ENCODE measurements around the gene CAMK2A. TPM values are rescaled to one million over a fixed set of nuclear protein-coding genes. Genes with fewer than 3 reads are reported as not detected.

The CAMK2A gene
- total RNA-seq, 3 donors from 2014 or later (not counting 1 experiment from before 2014, with no cell fraction given): 0.38 TPM; not detected in 2

- no peak for ATAC-seq
- no peaks in the 10 kb centered on the region for H3K9me3 Mint-ChIP-seq
- intact Hi-C loops (cut with micrococcal nuclease): no loop called here
These were observed 7.8 kb upstream of the CAMK2A start for GRCh38 chr5:150297236-150297890.

GRCh38 chr5:150296496-150296895, 6.9 kb upstream of the CAMK2A start:
- Mint-ChIP-seq H3K27me3 (ENCODE audit: low read depth in 2 of 2) (peaks cover 22% of the 10 kb centered on the region in 2 donors), H3K36me3 (no peaks in the 10 kb centered on the region), H3K4me3 (no peak overlapping the region), H3K27ac (no peak overlapping the region), H3K4me1 (no peaks in the 10 kb centered on the region), H3K9me3 (no peaks in the 10 kb centered on the region)
- no peaks in the 10 kb centered on the region for H3K9me3 ChIP-seq (ENCODE audit: control insufficient read depth, insufficient read depth, low read length)
- TF ChIP-seq CTCF (IDR thresholded peaks at IDR 0.05): no peak
- DNase-seq: no peak
- H3K27me3 ChIP-seq (ENCODE audit: control insufficient read depth, insufficient read depth, low read length): peaks cover 2% of the 10 kb centered on the region
- no peak overlapping the region for H3K4me3 ChIP-seq (ENCODE audit: low read length)
- no peaks in the 10 kb centered on the region for H3K36me3 ChIP-seq (ENCODE audit: control insufficient read depth, insufficient read depth, low read length)
- no peak overlapping the region for H3K27ac ChIP-seq (ENCODE audit: low read length)
- intact Hi-C loops (cut with micrococcal nuclease): no loop called here
- no peaks in the 10 kb centered on the region for H3K4me1 ChIP-seq (ENCODE audit: control insufficient read depth, insufficient read depth, low read length)
- 90% methylated on average over 7 of the region's 7 CpGs for WGBS (ENCODE audit: insufficient coverage)
- ATAC-seq: no peak

More at GRCh38 chr5:150297236-150297890, 7.8 kb upstream of the CAMK2A start:
- Histone ChIP-seq H3K4me3 (ENCODE audit: low read length) (no peak overlapping the region), H3K4me1 (ENCODE audit: control insufficient read depth, insufficient read depth, low read length) (no peaks in the 10 kb centered on the region), H3K36me3 (ENCODE audit: control insufficient read depth, insufficient read depth, low read length) (no peaks in the 10 kb centered on the region), H3K9me3 (ENCODE audit: control insufficient read depth, insufficient read depth, low read length) (no peaks in the 10 kb centered on the region), H3K27me3 (ENCODE audit: control insufficient read depth, insufficient read depth, low read length) (peaks cover 2% of the 10 kb centered on the region), H3K27ac (ENCODE audit: low read length) (no peak overlapping the region)
- no peak for DNase-seq
- no peak overlapping the region for H3K4me3 Mint-ChIP-seq
- no peak overlapping the region for H3K27ac Mint-ChIP-seq
- no peaks in the 10 kb centered on the region for H3K4me1 Mint-ChIP-seq
- WGBS (ENCODE audit: insufficient coverage): 96% methylated on average over 36 of the region's 36 CpGs
- H3K36me3 Mint-ChIP-seq: no peaks in the 10 kb centered on the region
- H3K27me3 Mint-ChIP-seq (ENCODE audit: low read depth in 2 of 2): peaks cover 25 to 26% of the 10 kb centered on the region in 2 donors
- no peak for TF ChIP-seq CTCF (IDR thresholded peaks at IDR 0.05)

GRCh38 chr5:150295741-150296486, 6.3 kb upstream of the CAMK2A start:
- H3K9me3 Mint-ChIP-seq: no peaks in the 10 kb centered on the region
- no peaks in the 10 kb centered on the region for H3K9me3 ChIP-seq (ENCODE audit: control insufficient read depth, insufficient read depth, low read length)
- H3K4me1 Mint-ChIP-seq: no peaks in the 10 kb centered on the region
- no peak for ATAC-seq
- no peak overlapping the region for H3K27ac Mint-ChIP-seq
- WGBS (ENCODE audit: insufficient coverage): 93% methylated on average over 17 of the region's 17 CpGs
- H3K36me3 ChIP-seq (ENCODE audit: control insufficient read depth, insufficient read depth, low read length): no peaks in the 10 kb centered on the region
- H3K27me3 ChIP-seq (ENCODE audit: control insufficient read depth, insufficient read depth, low read length): no peaks in the 10 kb centered on the region
- no peak overlapping the region for H3K4me3 ChIP-seq (ENCODE audit: low read length)
- H3K4me1 ChIP-seq (ENCODE audit: control insufficient read depth, insufficient read depth, low read length): no peaks in the 10 kb centered on the region
- no peak for TF ChIP-seq CTCF (IDR thresholded peaks at IDR 0.05)
- no peak overlapping the region for H3K4me3 Mint-ChIP-seq
- no peak overlapping the region for H3K27ac ChIP-seq (ENCODE audit: low read length)
- intact Hi-C loops (cut with micrococcal nuclease): no loop called here
- no peak for DNase-seq
- H3K36me3 Mint-ChIP-seq: no peaks in the 10 kb centered on the region
- H3K27me3 Mint-ChIP-seq (ENCODE audit: low read depth in 2 of 2): peaks cover 16% of the 10 kb centered on the region in 2 donors
